HG03378 (cell line): ENCODE data around the gene NR2C2AP.
"Not testable (repeated sequence)": the region's sequence is repeated elsewhere in the genome, so short reads cannot be mapped to it uniquely, and the experiment has no call there.

Experiments
- ATAC-seq: cut with Tn5 transposase; IDR thresholded peaks from one replicate; pipeline ENCODE4 v1.9.1; 2021; ENCODE audit warnings: mild to moderate bottlenecking, moderate library complexity; ENCODE audit not compliant: unreplicated experiment

Gene NR2C2AP

GRCh38 chr19:19203012-19203856, at the start of gene NR2C2AP:
TSS of gene NR2C2AP (minus strand) at chr19:19203414. CDS start at chr19:19203060, 354 bp downstream.
- no peak for ATAC-seq

GRCh38 chr19:19250196-19250801, 47.1 kb upstream of the NR2C2AP start:
- no peak for ATAC-seq

- ATAC-seq = no peak
These were observed 37.3 kb upstream of the NR2C2AP start for GRCh38 chr19:19240476-19240875.

- ATAC-seq = no peak
These were observed 36.5 kb upstream of the NR2C2AP start for GRCh38 chr19:19239675-19240074.

GRCh38 chr19:19238126-19238894, 35.1 kb upstream of the NR2C2AP start:
- ATAC-seq = no peak

GRCh38 chr19:19236173-19236572, 33.0 kb upstream of the NR2C2AP start:
- ATAC-seq = no peak

- ATAC-seq = no peak
These were observed 31.1 kb upstream of the NR2C2AP start for GRCh38 chr19:19234220-19234816.

- ATAC-seq = no peak
These were observed 29.1 kb upstream of the NR2C2AP start for GRCh38 chr19:19232261-19232721.

- no peak for ATAC-seq
These were observed 27.8 kb upstream of the NR2C2AP start for GRCh38 chr19:19230999-19231398.

- ATAC-seq = no peak
These were observed 26.5 kb upstream of the NR2C2AP start for GRCh38 chr19:19229701-19230100.

GRCh38 chr19:19227217-19227616, 24.0 kb upstream of the NR2C2AP start:
- ATAC-seq = no peak

- ATAC-seq = no peak
These were observed 23.4 kb upstream of the NR2C2AP start for GRCh38 chr19:19226663-19227062.

GRCh38 chr19:19226204-19226603, 23.0 kb upstream of the NR2C2AP start:
- ATAC-seq = no peak

- ATAC-seq = no peak
These were observed 21.8 kb upstream of the NR2C2AP start for GRCh38 chr19:19224852-19225494.

- ATAC-seq = no peak
These were observed 21.1 kb upstream of the NR2C2AP start for GRCh38 chr19:19224150-19224851.

GRCh38 chr19:19223636-19224035, 20.4 kb upstream of the NR2C2AP start:
- no peak for ATAC-seq

- ATAC-seq = no peak
These were observed 19.8 kb upstream of the NR2C2AP start for GRCh38 chr19:19223060-19223459.

GRCh38 chr19:19221000-19221399, 17.8 kb upstream of the NR2C2AP start:
- not testable (repeated sequence) for ATAC-seq

- ATAC-seq = no peak
These were observed 15.7 kb upstream of the NR2C2AP start for GRCh38 chr19:19218911-19219310.

- ATAC-seq = no peak
These were observed 13.9 kb upstream of the NR2C2AP start for GRCh38 chr19:19217099-19217498.
